LHCN-M2 (cell line): ENCODE measurements around the gene TTC16. TPM values are rescaled to one million over a fixed set of nuclear protein-coding genes. Genes with fewer than 3 reads are reported as not detected.
"Not testable (repeated sequence)": the region's sequence is repeated elsewhere in the genome, so short reads cannot be mapped to it uniquely, and the experiment has no call there.

ENCODE experiments used
- DNase-seq: peaks from one replicate; pipeline ENCODE4 v3.0.0-alpha.2; 2012; ENCODE audit warnings: low read depth
- total RNA-seq: library from RNA; depleted of rRNA; stranded (reverse); fragments of >200 nt; gene quantifications from 2 replicates; pipeline ENCODE4 v1.2.3, GENCODE V29; 2014; rRNA removed

TTC16 gene
- total RNA-seq, 1 experiment from 2014 or later = not detected

- not testable (repeated sequence) for DNase-seq
These were observed 65.0 kb downstream of the TTC16 start for GRCh38 chr9:127780909-127781308.

Other genes with a start within 250 kb of the TTC16 start
- 40.4 and 98.0 TPM in 2 replicates for gene STXBP1, start 103.8 kb upstream of the TTC16 start, total RNA-seq
- not detected in 2 replicates for gene CFAP157, start 9.1 kb upstream of the TTC16 start, total RNA-seq
- 23.9 and 28.8 TPM in 2 replicates for gene PTRH1, start 416 bp upstream of the TTC16 start, total RNA-seq
- gene TOR2A, start 19.2 kb downstream of the TTC16 start, total RNA-seq = 10.4 and 10.5 TPM in 2 replicates
- not detected in 2 replicates for gene SH2D3C, start 62.6 kb downstream of the TTC16 start, total RNA-seq
- 36.6 and 37.0 TPM in 2 replicates for gene CDK9, start 70.0 kb downstream of the TTC16 start, total RNA-seq
- gene FPGS, start 86.8 kb downstream of the TTC16 start, total RNA-seq = 94.1 and 104 TPM in 2 replicates
- gene ENG, start 138.6 kb downstream of the TTC16 start, total RNA-seq = 47.5 and 48.3 TPM in 2 replicates
- gene AK1, start 161.6 kb downstream of the TTC16 start, total RNA-seq = 75.1 and 85.0 TPM in 2 replicates
- gene ST6GALNAC6, start 183.5 kb downstream of the TTC16 start, total RNA-seq = 105 and 110 TPM in 2 replicates
- 41.6 and 50.9 TPM in 2 replicates for gene ST6GALNAC4, start 201.0 kb downstream of the TTC16 start, total RNA-seq
- 2.0 and 2.6 TPM in 2 replicates for gene PIP5KL1, start 214.7 kb downstream of the TTC16 start, total RNA-seq
- 29.0 and 29.5 TPM in 2 replicates for gene DPM2, start 221.8 kb downstream of the TTC16 start, total RNA-seq